GM12801 (cell line): Measurements from ENCODE around the gene SMAD4.

ENCODE experiments used
- CTCF ChIP-seq: IDR thresholded peaks from one replicate; pipeline ENCODE4 v1.5.1; 2011; ENCODE audit warnings: control low read depth; ENCODE audit not compliant: insufficient read length; ENCODE audit errors: extremely low read depth

Gene SMAD4

GRCh38 chr18:50992351-50992762 lies 37.7 kb upstream of the SMAD4 start:
- TF ChIP-seq CTCF: no peak

- no peak for TF ChIP-seq CTCF
Observed at GRCh38 chr18:50994031-50994430, 36.0 kb upstream of the SMAD4 start.

GRCh38 chr18:51006061-51006818 lies 23.8 kb upstream of the SMAD4 start:
- no peak for TF ChIP-seq CTCF

- TF ChIP-seq CTCF: no peak
Observed at GRCh38 chr18:51006948-51007789, 22.8 kb upstream of the SMAD4 start.

- no peak for TF ChIP-seq CTCF
Observed at GRCh38 chr18:51007790-51008139, 22.2 kb upstream of the SMAD4 start.

DNA sequence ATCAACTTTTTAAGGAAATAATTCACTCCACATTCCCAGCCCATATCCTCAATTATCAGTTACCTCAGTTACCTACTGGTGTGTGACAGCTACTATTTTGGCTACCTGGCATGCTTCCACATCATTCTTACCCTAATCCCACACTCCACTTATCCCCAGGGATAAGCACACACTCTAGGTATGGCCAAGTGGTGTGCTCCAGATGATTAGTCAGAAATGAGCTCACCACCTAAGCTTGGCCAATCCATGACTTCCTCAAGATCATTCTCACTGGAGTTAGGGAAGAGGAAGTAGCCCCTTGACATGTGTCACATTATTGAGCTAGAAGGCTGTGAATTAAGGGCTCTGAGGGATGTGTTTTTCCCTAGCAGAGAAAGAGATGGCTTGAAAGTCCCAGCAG lies 20.9 kb upstream of the SMAD4 start:
- TF ChIP-seq CTCF: no peak

- no peak for TF ChIP-seq CTCF
Observed at GRCh38 chr18:51010218-51010617, 19.8 kb upstream of the SMAD4 start.
